K562 (cell line): ENCODE data around the gene CCT8L2. TPM values are rescaled to one million over a fixed set of nuclear protein-coding genes. Genes with fewer than 3 reads are reported as not detected.

ENCODE experiments used
- CCNT2 ChIP-seq: IDR thresholded peaks from 2 replicates; pipeline ENCODE4 v1.6.1; 2011; ENCODE audit warnings: borderline replicate concordance, low read depth, mild to moderate bottlenecking, moderate library complexity, mixed read lengths, low read length; ENCODE audit not compliant: insufficient read length; ENCODE audit errors: extremely low read depth
- E2F8 ChIP-seq: fragments of 450-650 bp; IDR thresholded peaks from 2 replicates; pipeline ENCODE4 v1.7.1; 2018; ENCODE audit warnings: mild to moderate bottlenecking, low read depth; ENCODE audit not compliant: partially characterized antibody
- MGA ChIP-seq: fragments of 450-650 bp; IDR thresholded peaks from 2 replicates; pipeline ENCODE4 v1.6.1; 2016; ENCODE audit warnings: mild to moderate bottlenecking, moderate library complexity
- NELFE ChIP-seq: IDR thresholded peaks from 2 replicates; pipeline ENCODE4 v1.6.1; 2011; ENCODE audit warnings: mild to moderate bottlenecking; ENCODE audit not compliant: insufficient read depth, insufficient read length
- PRMT5 ChIP-seq: sonication (generic); formaldehyde crosslinking; IDR thresholded peaks from 2 replicates; pipeline ENCODE4 v1.5.0; 2020; ENCODE audit warnings: missing genetic modification reagents
- RAD21 ChIP-seq, 2 experiments: fragments of 250-450 bp in 1 of 2; fragments of 450-650 bp in 1 of 2; sonication (Bioruptor Pico) in 1 of 2; formaldehyde crosslinking in 1 of 2; IDR thresholded peaks in 1 of 2; conservative IDR thresholded peaks in 1 of 2; 2 replicates each; pipeline versions ENCODE4 v1.4.0 to v1.8.0; 2020 to 2022; ENCODE audit warnings: mild to moderate bottlenecking in 2 of 2, moderate library complexity in 1 of 2
- RNF219 ChIP-seq: fragments of 250-450 bp; sonication (Bioruptor Pico); IDR thresholded peaks from 2 replicates; pipeline ENCODE4 v1.5.0; 2022; ENCODE audit warnings: mild to moderate bottlenecking
- SP2 ChIP-seq: IDR thresholded peaks from 2 replicates; pipeline ENCODE4 v1.6.1; 2011; ENCODE audit warnings: mild to moderate bottlenecking, low read depth, low read length, moderate library complexity; ENCODE audit not compliant: poor library complexity, severe bottlenecking; ENCODE audit errors: extremely low read depth
- SPI1 ChIP-seq: IDR thresholded peaks from 2 replicates; pipeline ENCODE4 v1.6.1; 2011; ENCODE audit warnings: low read depth, low read length, control low read depth, borderline replicate concordance
- polyA plus RNA-seq, 8 experiments: library from polyadenylated mRNA; depleted of rRNA in 4 of 8; stranded (reverse) in 5 of 8; unstranded in 3 of 8; fragments of >200 nt; fragmentation: Nextera tagmentation in 2 of 8; fragmentation: Illumina TruSeq in 1 of 8; extraction: Ambion mirVana in 2 of 8; extraction: Trizol in 1 of 8; gene quantifications; 2 replicates each; pipeline versions ENCODE4 v1.2.1 to v1.2.3, GENCODE V29; 2011 to 2014; ENCODE audit warnings: inconsistent platforms in 1 of 8, missing spikeins in 1 of 8
- total RNA-seq, 7 experiments: library from RNA; depleted of rRNA in 6 of 7; stranded (reverse); fragments of >200 nt in 6 of 7; fragmentation: Illumina TruSeq in 2 of 7; extraction: Trizol in 2 of 7; gene quantifications; 2 replicates each; pipeline versions ENCODE4 v1.2.1 to v1.2.3, GENCODE V29; 2011 to 2021; ENCODE audit warnings: low replicate concordance in 1 of 7

Gene CCT8L2
- total and polyA plus RNA-seq, 9 of the 15 experiments (the other 6 are each of a cell fraction or from before 2014, with no cell fraction given): 0.13 TPM; not detected in 8

GRCh38 chr22:16601437-16602223 is 9.0 kb upstream of the CCT8L2 start (continued):
- TF ChIP-seq E2F8: no peak
- TF ChIP-seq RAD21 (CRISPR knock-in tag; conservative IDR thresholded peaks at IDR 0.05 in 1 of 2, IDR thresholded peaks at IDR 0.05 in 1 of 2): no peak
- 0 out of 2 replicates have a peak, but pooled peaks have one; percentile 47 for TF ChIP-seq PRMT5 (CRISPR knock-in tag)
- no peak for TF ChIP-seq SP2
- TF ChIP-seq CCNT2: peak; percentile 51
- TF ChIP-seq NELFE: no peak
- TF ChIP-seq RNF219 (CRISPR knock-in tag): no peak
- TF ChIP-seq SPI1: peak; percentile 81
- TF ChIP-seq MGA: peak; percentile 39; the same call in 1 of the 2 replicates
